ENCODE data around the gene TNFRSF8.
"Not testable (repeated sequence)": the region's sequence is repeated elsewhere in the genome, so short reads cannot be mapped to it uniquely, and the experiment has no call there.

TNFRSF8 gene

DNA sequence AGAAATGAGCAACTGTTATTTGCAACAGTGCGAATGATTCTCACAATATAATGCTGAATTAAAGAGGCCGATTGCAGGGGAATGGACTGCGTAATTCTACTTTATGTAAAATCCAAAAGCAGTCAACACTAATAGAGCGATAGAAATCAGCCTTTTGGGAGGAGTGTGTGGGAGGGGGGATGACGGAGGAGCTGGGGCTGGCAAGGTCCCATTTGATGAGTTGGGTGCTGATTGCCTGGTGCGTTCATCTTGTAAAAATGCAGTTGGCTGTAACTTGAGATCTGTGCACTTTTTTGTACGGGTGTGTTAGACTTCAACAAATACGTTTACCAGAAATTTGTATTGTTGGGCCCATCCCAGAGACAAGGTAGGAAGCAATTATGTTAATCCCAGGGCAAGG, 20.7 kb downstream of the TNFRSF8 start:
- no peak for DNase-seq (ENCODE audit: low read depth, low spot score)

GRCh38 chr1:12085643-12086260, 22.6 kb downstream of the TNFRSF8 start:
- DNase-seq (ENCODE audit: low read depth, low spot score), result no peak

- DNase-seq (ENCODE audit: low read depth, low spot score), result no peak
These were observed 24.8 kb downstream of the TNFRSF8 start for GRCh38 chr1:12087797-12088314.

GRCh38 chr1:12088607-12089006, 25.5 kb downstream of the TNFRSF8 start:
- no peak for DNase-seq (ENCODE audit: low read depth, low spot score)

DNA sequence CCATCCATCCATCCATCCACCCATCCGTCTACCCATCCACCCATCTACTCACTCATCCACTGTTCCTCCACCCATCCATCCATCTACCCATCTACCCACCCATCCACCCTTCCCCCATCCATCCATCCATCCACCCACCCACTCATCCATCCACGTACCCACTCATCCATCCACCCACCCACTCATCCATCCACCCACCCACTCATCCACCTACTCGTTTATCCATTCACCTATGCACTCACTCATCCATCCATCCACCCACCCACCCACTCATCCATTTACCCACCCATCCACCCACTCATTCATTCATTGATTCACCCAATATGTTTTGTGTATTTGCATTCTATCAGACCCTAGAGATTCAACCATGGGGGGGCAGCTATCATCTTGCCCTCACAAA, 27.2 kb downstream of the TNFRSF8 start:
- no peak for DNase-seq (ENCODE audit: low read depth, low spot score)

DNA sequence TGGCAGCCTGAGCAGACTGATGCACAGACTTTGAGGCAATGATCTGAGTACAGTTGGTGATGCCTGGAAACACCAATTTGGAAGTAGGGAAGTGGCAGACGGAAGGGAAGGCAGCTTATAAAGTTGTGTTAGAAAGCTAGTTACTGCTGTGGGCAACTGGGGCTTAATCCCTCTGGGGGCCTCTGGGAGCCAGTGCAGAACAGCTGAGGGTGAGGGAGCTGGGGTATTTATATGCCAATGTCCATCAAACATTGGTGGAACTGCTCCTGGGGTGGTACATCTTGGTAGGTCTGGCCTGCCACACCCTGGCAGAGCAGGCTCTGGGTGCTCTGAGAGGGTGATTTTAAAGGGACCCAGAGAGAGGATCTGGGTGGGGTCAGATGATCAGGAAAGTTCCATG, 28.1 kb downstream of the TNFRSF8 start:
- no peak for DNase-seq (ENCODE audit: low read depth, low spot score)

DNA sequence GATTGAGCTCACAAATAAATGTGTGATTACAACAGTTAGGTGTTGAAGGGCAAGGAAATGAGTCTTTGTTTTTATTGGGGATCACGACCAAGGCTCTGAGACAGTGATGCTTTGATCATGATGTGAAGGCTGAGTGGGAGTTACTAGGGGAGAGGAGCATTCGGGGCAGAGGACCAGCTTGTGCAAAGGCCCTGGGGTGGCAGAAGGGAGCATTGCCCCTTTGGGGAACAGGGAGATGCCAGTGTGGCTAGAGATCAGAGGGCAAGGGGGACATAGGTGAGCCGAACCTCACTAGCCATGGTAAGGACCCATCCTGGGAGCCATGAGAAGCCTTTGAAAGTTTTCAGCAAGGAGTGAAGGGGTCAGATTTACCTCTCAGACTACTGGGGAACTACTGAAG, 31.1 kb downstream of the TNFRSF8 start:
- DNase-seq (ENCODE audit: low read depth, low spot score), result no peak

- no peak for DNase-seq (ENCODE audit: low read depth, low spot score)
These were observed 32.6 kb downstream of the TNFRSF8 start for GRCh38 chr1:12095452-12096263.

DNA sequence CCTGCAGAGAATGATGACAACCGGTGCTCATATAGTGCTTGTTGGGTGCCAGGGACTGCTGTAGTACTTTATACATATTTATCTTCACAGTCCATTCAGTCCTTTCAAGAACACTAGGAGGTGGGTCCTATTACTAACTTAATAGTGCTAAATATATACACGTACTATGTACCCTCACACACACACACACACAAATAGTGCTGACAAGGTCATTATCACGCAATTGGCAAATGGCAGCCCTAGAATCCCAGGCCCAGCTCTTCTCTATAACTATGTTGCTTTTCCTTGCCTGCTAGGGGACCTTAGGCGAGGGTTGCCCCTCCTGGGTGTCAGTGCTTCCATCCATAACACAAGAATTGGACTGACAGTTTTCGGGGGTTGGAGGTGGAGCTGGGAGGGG, 33.5 kb downstream of the TNFRSF8 start:
- DNase-seq (ENCODE audit: low read depth, low spot score), result no peak

DNA sequence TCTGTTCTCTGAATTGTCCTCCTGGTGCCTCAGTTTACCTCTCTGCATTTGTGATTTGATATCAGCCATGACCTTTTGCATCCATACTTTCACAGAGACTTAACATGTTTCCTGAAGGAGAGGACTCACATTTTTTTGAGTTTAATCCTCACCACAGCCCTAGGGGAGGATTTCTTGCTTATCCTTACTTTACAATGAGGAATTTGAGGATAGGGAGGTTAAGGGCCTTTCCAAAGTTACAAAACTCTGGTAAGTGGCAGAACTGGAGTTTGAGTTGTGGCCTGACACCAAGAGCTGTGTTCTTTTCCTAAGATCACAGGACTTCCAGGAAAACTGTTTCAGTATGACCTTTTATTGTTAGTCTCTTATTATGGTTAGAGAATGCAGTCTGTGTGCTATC, 34.2 kb downstream of the TNFRSF8 start:
- no peak for DNase-seq (ENCODE audit: low read depth, low spot score)

DNA sequence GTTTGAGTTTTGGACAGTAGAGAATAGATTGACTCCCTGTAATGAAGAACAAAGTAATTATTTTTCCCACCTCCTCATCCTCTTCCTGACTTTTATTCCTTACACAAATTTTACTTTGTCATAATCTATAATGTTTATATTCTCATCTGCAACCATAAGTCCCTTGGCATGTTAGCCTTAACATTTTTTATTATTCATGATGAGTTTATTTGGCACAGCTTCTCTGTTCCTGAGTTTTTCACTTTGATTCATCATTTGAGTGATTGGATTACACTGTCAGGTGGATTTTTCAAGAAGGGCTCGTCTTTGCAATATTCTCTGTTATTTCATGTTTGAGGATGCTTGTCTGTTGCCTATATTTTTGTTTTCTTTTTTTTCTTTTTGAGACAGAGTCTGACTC, 35.7 kb downstream of the TNFRSF8 start:
- DNase-seq (ENCODE audit: low read depth, low spot score), result no peak

- no peak for DNase-seq (ENCODE audit: low read depth, low spot score)
These were observed 36.5 kb downstream of the TNFRSF8 start for GRCh38 chr1:12099610-12100009.

DNA sequence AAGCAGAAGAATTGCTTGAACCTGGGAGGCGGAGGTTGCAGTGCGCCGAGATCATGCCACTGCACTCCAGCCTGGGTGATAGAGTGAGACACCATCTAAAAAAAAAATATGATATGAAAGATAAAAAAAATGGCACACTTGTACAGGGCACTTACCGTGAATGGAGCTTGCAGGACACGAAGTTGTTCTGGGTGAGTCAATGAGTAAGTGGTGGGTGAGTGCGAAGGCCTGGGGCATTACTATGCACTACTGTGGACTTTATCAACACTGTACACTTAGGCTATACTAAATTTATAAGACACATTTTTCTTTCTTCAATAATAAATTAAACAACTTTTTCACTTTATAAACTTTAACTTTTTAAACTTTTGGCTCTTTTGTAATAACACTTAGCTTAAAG, 37.0 kb downstream of the TNFRSF8 start:
- DNase-seq (ENCODE audit: low read depth, low spot score), result no peak

DNA sequence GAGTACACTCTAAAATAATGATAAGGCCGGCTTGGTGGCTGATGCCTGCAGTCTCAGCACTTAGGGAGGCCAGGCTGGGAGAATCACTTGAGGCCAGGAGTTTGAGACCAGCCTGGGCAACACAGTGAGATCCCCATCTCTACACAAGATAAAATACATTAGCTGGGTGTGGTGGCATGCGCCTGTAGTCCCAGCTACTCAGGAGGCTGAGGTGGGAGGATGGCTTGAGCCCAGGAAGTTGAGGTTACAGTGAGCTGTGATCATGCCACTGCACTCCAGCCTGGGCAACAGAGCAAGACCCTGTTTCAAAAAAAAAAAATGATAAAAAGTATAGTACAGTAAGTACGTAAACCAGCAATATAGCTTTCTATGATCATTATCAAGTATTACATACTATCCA, 38.0 kb downstream of the TNFRSF8 start:
- not testable (repeated sequence) for DNase-seq (ENCODE audit: low read depth, low spot score)

DNA sequence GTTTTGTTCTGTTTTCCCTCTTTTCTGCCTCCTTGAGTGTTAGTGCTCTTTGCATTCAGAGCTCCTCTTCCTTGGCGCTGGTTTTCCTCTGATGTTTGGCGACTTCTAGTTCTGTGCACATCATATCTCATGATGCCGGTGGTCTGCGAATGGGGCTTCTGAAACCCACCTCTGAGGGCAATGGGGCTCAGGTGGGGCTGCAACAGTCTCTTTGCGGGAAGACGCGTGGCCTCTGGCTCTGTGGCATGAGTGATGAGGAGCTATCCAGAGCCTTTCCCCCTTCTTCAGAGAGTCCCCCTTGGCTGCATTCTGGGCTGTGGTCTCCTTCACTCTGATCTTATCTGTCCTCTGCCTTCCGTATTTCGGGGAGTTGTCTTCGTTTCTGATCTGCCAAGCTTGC, 39.0 kb downstream of the TNFRSF8 start:
- no peak for DNase-seq (ENCODE audit: low read depth, low spot score)

GRCh38 chr1:12104417-12104816, 41.3 kb downstream of the TNFRSF8 start:
- DNase-seq (ENCODE audit: low read depth, low spot score), result no peak

- DNase-seq (ENCODE audit: low read depth, low spot score), result no peak
These were observed 43.0 kb downstream of the TNFRSF8 start for GRCh38 chr1:12106153-12106552.

- not testable (repeated sequence) for DNase-seq (ENCODE audit: low read depth, low spot score)
These were observed 43.8 kb downstream of the TNFRSF8 start for GRCh38 chr1:12106861-12107260.

DNA sequence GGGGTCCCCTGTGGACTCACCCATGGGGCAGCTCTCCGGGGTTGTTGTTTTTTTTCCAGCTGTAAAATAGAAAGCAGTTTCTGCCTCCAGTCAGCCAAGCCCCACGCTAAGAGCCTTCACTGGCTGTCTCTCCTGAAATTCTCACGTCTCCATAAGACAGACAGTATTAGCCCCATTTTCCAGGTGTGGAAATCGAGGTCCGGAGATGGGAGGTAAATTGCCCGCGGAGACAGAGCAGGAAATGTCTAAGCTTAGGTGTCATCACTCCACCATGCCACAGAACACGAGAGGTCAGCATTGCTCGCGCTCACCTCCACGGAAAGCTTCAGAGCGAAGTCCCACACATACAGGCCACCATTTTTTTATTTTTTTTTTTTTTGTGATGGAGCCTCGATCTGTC, 44.6 kb downstream of the TNFRSF8 start:
- DNase-seq (ENCODE audit: low read depth, low spot score), result no peak

DNA sequence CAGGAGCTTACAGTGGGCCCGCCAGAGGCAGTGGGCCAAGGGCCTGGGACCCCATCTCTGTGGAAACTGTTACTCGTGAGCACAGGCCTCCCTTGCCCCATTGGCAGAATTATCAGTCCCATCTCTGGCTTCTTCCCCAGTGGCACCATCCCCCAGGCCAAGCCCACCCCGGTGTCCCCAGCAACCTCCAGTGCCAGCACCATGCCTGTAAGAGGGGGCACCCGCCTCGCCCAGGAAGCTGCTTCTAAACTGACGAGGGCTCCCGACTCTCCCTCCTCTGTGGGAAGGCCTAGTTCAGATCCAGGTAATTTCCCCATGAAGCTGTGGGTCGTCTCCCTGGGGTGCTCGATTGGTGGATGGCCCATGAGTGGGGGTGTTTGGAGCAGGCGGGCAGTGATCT, 46.8 kb downstream of the TNFRSF8 start:
- DNase-seq (ENCODE audit: low read depth, low spot score), result no peak

DNA sequence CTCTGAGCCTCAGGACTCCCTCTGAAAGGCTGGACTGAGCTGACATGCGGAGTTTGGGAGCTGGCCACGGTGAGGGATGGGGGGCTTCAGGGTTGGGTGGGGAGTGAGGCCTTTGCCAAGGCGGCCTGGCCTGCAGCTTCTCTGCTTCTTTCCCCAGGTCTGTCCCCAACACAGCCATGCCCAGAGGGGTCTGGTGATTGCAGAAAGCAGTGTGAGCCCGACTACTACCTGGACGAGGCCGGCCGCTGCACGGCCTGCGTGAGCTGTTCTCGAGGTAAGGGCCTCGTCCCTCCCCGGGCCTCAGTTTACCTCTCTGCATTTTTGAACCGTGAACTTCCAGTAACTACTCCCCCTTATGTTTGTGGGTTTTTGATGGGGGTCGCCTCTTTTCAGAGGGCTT, 48.6 kb downstream of the TNFRSF8 start:
- no peak for DNase-seq (ENCODE audit: low read depth, low spot score)

DNA sequence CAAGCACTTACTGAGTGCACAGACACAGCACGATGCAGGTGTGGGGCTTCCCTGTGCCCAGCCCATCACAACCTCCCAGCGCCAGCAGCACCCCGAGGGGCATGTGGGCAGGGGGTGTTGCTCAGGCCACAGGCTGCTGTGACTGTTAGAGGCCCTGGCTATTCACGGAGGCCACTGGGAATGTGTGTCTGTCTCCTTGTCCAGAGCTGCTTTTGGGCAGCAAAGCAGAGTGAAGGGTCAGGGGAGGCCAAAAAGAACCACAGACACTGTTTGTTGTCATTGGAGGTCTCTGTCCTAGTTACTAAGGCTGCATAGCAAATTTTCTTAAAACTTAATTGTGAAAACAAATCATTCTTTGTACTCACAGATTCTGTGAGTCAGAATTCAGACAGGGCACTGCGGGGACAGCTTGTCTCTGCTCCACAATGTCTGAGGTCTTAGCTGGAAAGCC, 49.6 kb downstream of the TNFRSF8 start:
- no peak for DNase-seq (ENCODE audit: low read depth, low spot score)

All from activated CD4-positive, CD25-positive, alpha-beta regulatory T cell treated with anti-CD3 and anti-CD28 coated beads, Interleukin-2, amount 50 U/mL, for 16 hours (primary cell).